ENCODE results near the gene RGS17.

GRCh38 chr6:153058291-153058690 is 72.8 kb downstream of the RGS17 start:
- TF ChIP-seq TCF7L2 (IDR thresholded peaks at IDR 0.05; ENCODE audit: borderline replicate concordance, low read depth, low read length): no peak
- no peak for TF ChIP-seq ZBTB26 (tag by site-specific recombination; optimal IDR thresholded peaks at IDR 0.05)
- no peak for TF ChIP-seq CTCF (tag by site-specific recombination; IDR thresholded peaks at IDR 0.05)
- TF ChIP-seq ZNF670 (tag by site-specific recombination; IDR thresholded peaks at IDR 0.05; ENCODE audit: low read depth): no peak
